HG03135 (cell line): ENCODE data around the gene CLCN5.

Source experiments
- ATAC-seq: cut with Tn5 transposase; IDR thresholded peaks from one replicate; pipeline ENCODE4 v1.9.1; 2021; ENCODE audit warnings: mild to moderate bottlenecking, moderate library complexity; ENCODE audit not compliant: unreplicated experiment

Gene CLCN5

DNA sequence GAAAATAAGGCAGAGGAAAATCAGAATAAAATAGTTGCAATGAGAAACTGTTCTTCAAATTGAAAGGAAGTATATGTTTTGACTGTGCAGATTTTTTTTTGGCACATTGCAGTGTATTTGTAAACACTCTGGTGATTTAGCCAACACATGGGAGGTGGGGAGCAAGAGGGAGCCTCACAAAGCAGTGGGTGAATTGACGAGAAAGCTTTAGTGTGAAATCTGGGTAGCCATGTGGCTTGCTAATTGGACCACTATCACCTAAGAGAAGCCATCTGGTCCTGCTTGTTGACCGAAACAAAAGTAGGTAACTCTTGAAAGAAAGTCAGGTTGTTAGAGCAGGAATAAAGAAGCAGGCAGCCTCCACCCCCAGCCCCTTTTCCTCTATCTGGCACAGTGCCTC, 10.4 kb downstream of the CLCN5 start:
- ATAC-seq, result no peak

DNA sequence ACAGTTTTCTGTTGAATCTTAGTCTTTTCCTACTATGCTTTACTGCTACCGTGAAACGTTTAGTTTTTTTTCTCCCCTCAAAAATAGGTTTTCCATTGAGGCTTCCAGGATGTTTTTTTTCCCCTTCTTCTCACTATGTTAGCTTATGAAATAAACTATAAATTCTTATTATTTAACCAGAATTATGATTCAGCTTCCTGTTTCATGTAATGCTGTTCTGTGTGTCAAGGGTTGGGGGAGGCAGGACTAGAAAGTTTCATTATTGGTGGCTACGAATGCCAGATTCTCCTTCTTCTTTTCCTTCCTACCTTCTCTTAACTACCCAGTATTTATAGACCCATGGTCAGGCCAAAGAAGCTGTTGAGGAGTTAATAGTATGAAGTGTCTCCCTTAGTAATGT, 11.8 kb downstream of the CLCN5 start:
- ATAC-seq, result no peak

DNA sequence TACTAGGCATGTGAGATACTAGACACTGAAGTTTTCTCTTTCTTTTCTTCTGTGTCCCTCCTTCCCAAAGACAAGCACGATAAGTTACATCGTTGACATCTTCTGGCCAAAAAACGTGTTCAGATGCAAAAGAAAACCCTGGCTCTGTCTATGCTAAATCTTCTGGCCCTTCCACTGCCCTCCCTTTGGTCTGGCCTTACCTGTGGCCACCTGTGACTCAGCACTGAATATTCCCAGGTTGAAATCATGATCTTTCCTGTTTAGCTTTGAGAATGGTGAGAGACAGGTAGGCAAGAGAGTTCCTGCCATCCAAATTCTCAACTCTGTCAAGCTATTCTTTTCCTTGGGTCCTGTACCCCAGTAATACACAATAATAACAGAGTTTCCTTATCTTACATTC, 12.3 kb downstream of the CLCN5 start:
- ATAC-seq, result no peak

DNA sequence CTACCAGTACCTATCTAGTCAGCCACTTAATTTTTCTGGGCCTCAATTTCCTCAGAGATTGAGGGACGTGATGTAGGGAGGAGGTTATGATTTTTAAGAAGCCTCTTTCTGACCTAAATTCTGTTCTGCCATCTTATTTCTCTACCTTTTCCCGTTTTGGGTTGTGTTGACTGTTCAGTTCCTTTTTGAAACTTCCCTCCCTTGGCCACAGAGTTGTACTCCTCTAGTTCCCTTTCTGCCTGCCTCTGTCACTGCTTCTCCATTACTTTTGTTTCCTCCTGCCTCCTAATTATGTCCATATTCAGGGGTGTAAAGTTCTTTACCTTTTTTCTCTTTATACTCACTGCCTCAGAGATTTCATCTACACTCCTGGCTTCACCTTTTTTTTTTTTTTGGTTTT, 25.4 kb downstream of the CLCN5 start:
- ATAC-seq, result no peak

DNA sequence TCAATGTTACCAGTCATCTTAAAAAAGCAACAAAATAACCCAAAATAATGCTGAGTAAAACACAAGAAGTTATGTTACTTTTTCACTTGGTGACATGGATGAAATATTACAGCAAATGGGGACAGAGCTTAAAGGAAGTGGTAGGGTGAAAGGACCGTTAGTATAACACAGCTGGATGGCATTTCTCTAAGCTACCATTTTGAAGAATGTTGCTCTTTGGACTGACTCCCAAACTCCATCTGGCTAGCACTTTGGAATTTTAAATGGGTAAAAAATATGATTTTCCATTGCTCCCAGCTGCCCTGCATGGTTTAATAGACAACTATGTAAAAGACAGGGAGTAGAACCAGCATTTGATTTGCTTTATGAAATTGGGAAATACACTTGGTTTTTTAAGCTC, 27.6 kb downstream of the CLCN5 start:
- no peak for ATAC-seq

DNA sequence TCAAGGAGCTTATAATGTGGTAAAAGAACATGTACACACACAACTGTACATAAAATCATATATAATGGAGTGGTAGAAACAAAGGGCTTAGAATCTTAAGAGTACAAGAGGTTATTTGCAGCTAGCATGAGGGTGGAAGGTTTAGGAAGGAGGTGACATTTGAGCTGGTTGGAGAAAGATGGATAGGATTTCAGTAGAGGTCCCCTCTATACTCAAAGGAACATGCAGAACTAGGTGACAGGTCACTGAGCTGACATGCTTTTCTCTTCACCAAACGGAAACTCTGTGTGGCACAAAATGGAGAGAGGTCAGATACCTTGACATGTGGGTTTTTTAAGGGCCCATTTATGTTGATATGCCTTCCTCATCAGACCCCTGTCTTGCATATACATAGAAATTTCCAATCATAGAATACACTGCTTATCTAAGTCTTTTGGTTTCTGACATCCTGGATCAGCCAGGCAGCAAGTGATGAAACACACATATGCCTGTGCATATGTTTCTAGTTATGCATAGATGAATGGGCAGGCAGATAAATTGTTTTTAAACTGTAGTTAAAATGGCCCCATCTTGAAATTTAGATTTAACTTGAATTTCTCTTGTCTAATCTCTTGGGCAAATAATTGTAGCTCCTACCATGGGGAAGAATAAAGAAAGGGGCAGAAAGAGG, 29.3 kb downstream of the CLCN5 start:
- ATAC-seq, result no peak

DNA sequence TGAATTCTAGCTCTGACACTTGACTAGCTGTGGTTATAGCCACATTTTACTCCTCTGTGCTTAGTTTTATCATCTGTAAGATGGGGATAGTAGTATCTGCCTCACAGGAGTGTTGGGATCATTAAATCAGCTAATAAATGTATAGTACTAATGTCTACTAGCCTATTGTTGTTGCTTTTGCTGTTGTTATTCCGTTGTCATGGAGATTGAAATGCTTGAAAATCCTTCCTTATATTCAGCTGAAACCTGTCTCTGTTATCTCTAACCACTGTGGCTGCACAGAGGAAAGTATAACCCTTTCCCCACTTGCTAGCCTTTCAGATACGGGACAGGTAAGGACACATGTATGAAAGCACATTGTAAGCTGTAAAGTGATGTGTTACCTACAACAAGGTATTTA, 33.9 kb downstream of the CLCN5 start:
- no peak for ATAC-seq

DNA sequence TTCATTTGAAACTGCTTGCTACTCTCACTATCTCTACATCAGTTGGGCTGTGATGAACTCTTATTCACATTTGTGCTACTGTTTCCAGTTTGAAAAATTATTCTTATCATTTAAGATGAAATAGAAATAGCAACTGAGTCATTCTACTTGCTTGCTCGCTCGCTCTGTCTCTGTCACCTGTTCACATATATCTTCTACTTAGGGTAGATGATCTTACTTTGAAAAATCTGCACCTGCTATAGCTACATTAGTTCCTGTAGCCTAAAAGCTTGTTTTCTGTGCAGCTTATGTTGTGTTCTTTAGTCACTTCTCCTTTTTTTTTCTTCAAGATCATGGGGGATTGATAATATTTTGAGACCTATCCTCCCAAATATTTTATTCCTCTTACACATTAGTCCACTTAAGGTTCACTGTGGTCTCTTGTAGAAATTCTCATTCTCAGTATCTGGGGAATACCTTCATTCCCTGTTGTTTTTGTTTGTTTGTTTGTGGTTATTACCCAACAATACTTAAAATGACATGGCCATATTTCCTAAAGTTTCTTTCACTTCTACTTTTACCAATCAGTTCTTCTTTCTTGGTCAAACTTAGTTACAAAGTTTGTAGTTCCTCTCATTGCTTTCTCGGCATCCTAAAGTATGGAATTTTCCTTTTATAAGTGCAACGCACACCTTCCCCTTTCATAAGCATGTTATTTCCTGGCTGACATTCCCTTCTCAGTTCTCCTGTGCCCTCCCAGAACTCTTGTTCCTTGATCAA, 36.5 kb downstream of the CLCN5 start:
- ATAC-seq, result no peak

DNA sequence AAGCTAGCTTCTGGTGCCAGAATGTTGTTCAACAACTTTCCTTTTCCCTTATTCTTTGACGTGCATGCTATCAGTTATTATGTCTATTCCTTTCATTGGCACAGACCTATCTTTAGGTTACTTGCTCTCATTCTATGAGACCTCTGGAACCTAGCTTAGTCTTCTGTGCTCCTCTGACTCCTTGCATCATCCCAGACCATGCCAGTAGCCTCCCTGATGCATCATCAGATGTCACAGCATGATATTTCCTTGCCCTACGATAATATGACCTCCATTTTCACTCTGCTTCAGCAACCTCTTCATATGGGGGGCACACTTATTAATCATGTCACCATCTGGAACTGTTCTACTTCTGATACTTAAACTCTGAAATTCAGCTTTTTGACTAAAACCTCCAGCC, 37.2 kb downstream of the CLCN5 start:
- no peak for ATAC-seq

DNA sequence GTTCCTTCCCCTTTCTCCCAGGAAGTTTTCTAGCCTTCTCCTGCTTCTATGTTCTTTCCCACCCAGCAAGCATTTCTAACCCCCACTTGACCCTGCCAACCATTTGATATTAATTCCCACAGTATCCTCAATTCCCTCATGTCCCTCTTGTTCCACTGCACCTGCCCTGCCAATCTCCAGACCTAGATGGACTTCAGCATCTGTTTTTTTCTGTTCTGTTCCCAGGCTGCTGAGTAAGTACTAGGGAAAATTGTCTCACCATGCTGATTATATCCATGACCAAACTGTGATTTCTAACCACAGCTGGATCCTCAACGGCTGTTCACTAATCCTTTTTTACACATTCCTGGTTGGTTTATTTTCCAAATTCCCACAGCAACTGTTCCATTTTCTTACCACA, 37.7 kb downstream of the CLCN5 start:
- ATAC-seq, result no peak

DNA sequence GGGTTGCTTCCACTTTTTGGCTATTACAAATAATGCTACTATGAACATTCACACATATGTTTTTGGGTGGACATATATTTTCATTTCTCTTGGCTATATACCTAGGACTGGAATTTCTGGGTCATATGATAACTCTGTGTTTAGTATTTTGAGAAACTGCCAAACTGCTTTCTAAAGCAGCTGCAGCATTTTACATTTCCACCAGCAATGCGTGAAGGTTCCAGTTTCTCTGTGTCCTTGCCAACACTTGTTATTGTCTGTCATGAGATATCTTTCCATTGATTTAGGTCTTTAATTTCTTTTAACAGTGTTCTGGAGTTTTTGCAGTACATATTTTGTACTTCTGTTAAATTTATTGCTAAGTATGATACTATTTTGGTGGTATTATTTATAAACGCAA, 48.3 kb downstream of the CLCN5 start:
- no peak for ATAC-seq

DNA sequence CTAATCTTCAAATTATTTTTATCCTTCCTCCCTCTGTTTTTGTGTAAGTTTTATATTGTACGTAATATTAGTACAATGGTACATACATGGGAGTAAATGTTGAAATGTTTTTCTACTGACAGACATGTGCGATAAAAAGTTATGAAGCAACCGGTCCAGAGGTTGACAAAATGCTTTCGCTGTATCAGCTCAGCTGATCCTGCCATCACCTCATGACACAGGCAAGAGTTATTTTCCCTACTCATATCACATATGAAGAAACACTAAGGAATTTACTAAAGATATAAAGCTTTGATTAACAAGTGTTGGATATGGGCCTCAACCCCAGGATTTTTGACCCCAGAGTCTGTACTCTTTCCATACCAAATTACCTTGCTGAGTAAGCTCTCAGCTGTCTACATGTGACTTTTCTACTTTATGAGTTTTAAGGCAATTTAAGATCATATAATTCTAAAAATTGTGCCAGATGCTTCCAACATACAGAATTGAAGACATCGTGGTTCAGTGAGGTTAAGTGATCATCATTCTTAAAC, 50.0 kb downstream of the CLCN5 start:
- ATAC-seq, result no peak

DNA sequence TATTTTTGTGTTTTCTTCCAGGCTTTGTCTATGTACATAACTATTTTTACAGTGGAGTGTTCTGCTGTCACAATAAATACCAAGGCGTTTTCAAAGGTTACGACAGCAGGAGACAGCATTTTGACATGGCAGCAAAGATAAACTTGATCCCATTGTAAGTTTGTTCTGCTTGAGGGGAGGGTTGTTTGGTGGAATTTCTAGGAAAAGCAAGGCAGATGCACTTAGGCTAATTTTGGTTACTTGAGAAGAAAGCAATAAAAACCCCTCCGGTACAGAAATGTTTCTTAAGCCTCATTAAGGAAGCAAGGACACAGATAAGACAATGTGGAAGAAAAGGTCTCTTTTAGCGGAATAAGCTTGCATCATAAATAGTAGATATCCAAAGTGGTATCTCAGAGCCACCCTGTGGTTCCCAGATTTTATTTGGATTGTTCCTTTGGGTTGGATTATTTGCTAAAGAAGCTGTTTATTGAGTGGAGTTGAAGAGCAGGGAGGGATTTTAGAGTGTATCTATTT, 54.3 kb downstream of the CLCN5 start:
- no peak for ATAC-seq

DNA sequence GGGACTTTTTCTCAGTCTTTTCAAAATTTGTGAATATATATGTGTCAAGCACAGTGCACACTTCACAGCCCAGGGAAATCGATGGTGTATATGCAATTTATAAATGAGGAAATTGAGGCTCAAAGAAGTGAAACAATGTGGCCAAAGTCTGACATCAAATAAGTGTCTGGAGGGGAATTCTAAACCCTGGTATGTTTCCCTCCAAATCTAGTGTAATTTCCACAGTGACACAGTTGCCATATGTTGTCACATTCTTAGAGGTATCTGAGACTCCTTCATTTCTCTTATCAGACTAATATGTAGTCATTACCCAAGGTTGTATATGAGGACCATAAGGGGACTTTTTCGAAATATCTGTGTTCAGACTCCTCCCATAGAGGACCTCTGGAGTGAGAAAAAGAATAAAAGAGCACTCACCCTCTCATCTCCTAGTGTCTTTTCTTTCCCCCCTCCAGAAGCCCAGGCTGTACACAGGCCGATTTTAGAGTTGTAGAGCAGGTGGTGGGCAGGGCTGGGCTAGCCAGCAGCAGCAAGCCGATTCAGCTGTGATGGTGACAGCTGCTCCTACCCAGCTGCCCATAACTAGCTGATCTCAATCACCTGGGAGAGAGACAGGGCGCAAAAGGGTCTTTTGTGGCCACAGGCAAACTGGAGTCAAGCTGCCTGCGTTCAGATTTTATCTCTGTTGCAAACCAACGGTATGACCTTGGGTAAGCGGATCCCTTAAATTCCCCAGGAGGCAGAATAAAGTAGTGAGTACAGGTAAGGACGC, 55.1 kb downstream of the CLCN5 start:
- no peak for ATAC-seq

DNA sequence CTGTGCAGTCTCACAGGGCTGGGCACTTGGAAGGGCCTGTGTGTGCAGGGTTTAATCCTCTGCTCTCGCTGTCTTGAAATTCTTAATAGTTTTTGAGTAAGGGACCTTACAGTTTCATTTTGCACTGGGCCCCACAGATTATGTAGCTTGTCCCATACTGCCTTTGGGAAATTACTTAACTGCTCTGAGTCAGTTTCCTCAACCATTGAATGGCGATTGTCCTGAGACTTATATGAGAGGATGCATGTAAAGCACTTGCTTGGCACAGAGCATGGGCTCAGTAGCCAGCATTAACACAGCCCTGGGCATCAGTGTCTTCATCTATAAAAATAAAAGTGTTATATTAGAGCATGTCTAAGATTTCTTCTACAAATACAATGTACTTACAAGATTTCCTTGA, 55.8 kb downstream of the CLCN5 start:
- ATAC-seq, result no peak

DNA sequence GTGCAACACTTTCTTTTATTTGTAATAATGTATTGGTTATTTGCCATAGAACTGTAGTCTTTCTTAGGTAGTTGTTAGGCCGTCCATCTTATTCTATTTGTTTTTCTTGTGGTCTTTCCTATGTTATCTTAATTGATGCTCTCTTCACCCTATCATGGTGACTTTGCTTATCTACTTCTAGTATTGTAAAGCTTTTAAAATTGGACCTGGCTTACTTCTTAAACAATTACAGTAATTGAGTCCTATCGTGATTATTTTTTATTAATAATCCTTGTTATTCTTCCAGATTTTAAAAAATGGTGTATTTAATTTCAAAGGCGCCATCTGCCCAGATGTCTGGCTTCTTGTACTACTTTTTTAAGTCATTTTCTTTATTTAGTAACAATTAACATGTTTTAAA, 63.7 kb downstream of the CLCN5 start:
- no peak for ATAC-seq

DNA sequence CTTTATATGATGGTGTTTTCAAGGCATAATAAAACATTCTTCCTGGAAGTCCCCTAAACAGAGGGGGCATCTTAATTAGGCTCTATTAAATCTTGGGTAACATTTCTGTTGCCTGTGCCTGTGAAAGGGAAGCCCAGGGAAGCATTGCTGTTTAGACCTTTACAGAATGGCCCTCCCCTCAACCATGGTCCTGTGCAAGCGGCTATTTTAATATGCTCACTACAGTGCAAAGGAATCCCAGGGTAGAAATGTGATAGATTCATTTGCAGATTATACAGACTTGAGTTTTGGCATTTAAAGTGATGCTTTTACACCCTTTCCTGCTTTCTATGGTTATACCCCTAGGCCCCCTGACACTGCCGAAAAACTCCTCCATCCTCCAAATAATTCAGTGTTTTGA, 65.3 kb downstream of the CLCN5 start:
- no peak for ATAC-seq

DNA sequence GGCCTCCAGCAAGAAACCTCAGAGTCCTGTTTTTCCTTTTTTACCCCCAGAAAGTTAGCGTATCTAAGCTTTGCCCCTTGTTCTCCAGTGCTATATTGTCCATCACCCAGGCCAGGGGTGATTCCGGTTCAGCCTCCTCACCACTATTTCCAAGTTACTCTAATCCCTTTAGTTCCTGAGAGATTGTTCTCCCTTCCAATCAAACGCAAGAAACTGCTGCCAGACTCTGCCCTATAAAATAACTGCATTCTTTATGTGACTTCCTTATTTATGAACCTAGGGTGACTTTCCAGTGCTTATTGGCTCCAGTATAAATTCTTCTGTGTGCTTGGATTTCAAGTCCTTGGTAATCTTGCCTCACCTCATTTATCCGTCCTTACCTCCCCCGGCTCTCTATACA, 65.7 kb downstream of the CLCN5 start:
- ATAC-seq, result no peak

DNA sequence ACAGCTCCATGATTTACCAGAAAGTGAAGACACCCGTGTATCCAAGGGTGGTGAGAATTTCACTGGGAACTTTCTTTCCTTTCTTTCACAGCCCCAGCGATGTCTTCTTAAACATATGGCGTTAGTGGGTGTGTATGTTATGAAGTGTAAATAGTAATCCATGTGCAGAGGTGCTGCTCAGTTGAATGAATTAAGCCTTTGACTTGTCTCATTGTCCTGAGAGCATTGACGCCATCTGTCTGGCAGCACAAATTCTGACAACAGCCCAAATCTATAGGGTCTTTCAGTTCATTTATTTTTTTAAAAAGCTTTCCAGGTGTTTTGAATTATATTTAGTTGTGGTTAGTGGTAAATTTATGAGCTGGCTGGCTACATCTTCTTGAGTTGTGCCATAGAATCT, 69.4 kb downstream of the CLCN5 start:
- no peak for ATAC-seq

DNA sequence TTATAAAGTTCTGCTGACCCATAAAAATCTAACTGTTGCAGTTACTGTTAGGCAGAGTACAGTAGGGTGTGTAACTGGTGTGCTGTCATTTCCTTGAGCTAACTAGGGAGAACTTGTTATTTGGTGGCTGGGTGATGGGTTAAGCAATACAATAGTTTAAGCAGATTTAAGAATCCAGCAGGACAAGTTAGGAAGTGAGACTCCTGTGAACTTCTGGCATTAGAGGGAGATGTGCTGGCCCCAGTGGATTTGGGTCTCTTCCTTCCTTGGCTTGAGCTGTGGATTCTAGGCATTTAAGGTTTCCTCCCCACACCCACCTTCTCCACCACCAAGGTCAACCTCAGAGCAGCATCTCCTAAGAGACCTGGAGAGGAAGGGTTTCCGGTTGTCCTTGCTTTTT, 70.5 kb downstream of the CLCN5 start:
- ATAC-seq, result no peak

DNA sequence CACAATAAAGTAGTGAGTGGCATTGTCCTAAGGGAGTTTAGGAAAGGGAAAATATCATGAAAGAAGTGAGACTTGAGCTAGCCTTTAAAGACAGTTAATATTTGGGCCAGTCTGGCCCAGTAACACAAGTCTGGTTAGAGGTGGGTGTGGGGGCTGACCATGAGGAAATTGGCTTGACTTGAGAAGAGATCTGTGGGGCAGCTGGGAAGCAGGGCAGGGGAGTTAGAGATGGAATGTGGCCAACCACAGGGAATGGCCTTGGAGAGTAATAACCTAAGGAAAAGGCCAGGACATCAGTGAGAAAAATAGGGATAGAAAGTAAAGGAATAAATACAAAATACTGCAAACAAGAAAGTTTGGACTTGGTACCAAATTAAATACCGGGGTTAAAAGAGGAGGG, 71.3 kb downstream of the CLCN5 start:
- ATAC-seq, result no peak
